LNCAP (cell line): Measurements from ENCODE around the gene RASA3.

ENCODE experiments used
- CTCF ChIP-seq: fragments of 450-650 bp; IDR thresholded peaks from 2 replicates; pipeline ENCODE4 v1.5.1; 2017; ENCODE audit warnings: mild to moderate bottlenecking

The RASA3 gene

GRCh38 chr13:114061047-114061446, 71.4 kb downstream of the RASA3 start:
- no peak for TF ChIP-seq CTCF

- no peak for TF ChIP-seq CTCF
These were observed 72.2 kb downstream of the RASA3 start for GRCh38 chr13:114059946-114060860.

GRCh38 chr13:114059428-114059827, 73.0 kb downstream of the RASA3 start:
- TF ChIP-seq CTCF = no peak

- TF ChIP-seq CTCF = no peak
These were observed 74.2 kb downstream of the RASA3 start for GRCh38 chr13:114058051-114058867.

GRCh38 chr13:114057166-114058050, 75.0 kb downstream of the RASA3 start:
- no peak for TF ChIP-seq CTCF

- no peak for TF ChIP-seq CTCF
These were observed 76.0 kb downstream of the RASA3 start for GRCh38 chr13:114056205-114057013.
